Activated naive CD8-positive, alpha-beta T cell treated with anti-CD3 and anti-CD28 coated beads, Interleukin-2, amount 50 U/mL, for 16 hours (primary cell): Measurements from ENCODE around the gene PDK4.
"Not testable (repeated sequence)": the region's sequence is repeated elsewhere in the genome, so short reads cannot be mapped to it uniquely, and the experiment has no call there.

Experiments used
- DNase-seq: peaks from one replicate; pipeline ENCODE4 v3.0.0-alpha.2; 2020; ENCODE audit warnings: low read depth, low spot score

PDK4 gene

GRCh38 chr7:95604811-95605210 lies 8.5 kb upstream of the PDK4 start:
- not testable (repeated sequence) for DNase-seq

GRCh38 chr7:95604397-95604796 lies 8.1 kb upstream of the PDK4 start:
- DNase-seq, result not testable (repeated sequence)

GRCh38 chr7:95602421-95602820 lies 6.1 kb upstream of the PDK4 start:
- DNase-seq, result no peak

- no peak for DNase-seq
Measured at GRCh38 chr7:95601316-95601715, 5.0 kb upstream of the PDK4 start.

- no peak for DNase-seq
Measured at GRCh38 chr7:95599069-95599468, 2.8 kb upstream of the PDK4 start.

GRCh38 chr7:95598511-95598910 lies 2.2 kb upstream of the PDK4 start:
- no peak for DNase-seq

- no peak for DNase-seq
Measured at GRCh38 chr7:95595746-95596197, 544 bp downstream of the PDK4 start.

- no peak for DNase-seq
Measured at GRCh38 chr7:95594185-95594584, 2.1 kb downstream of the PDK4 start.

GRCh38 chr7:95593343-95593742 lies 3.0 kb downstream of the PDK4 start:
- DNase-seq, result no peak

- DNase-seq, result no peak
Measured at GRCh38 chr7:95592570-95592969, 3.7 kb downstream of the PDK4 start.

GRCh38 chr7:95590387-95591248 lies 5.7 kb downstream of the PDK4 start:
- no peak for DNase-seq

- no peak for DNase-seq
Measured at GRCh38 chr7:95589766-95590165, 6.5 kb downstream of the PDK4 start.

- DNase-seq, result no peak
Measured at GRCh38 chr7:95589031-95589430, 7.3 kb downstream of the PDK4 start.

- DNase-seq, result no peak
Measured at GRCh38 chr7:95586951-95587301, 9.4 kb downstream of the PDK4 start.

GRCh38 chr7:95585426-95585789 lies 10.9 kb downstream of the PDK4 start:
- no peak for DNase-seq

GRCh38 chr7:95584769-95585425 lies 11.4 kb downstream of the PDK4 start:
- no peak for DNase-seq

GRCh38 chr7:95583834-95584621 lies 12.3 kb downstream of the PDK4 start:
- DNase-seq, result no peak

GRCh38 chr7:95582578-95583293 lies 13.6 kb downstream of the PDK4 start:
- no peak for DNase-seq

- DNase-seq, result no peak
Measured at GRCh38 chr7:95581467-95581866, 14.8 kb downstream of the PDK4 start.

GRCh38 chr7:95579318-95579717 lies 17.0 kb downstream of the PDK4 start:
- no peak for DNase-seq

GRCh38 chr7:95578299-95578855 lies 17.9 kb downstream of the PDK4 start:
- no peak for DNase-seq
